HepG2 (cell line): ENCODE results near the gene ABCB11. TPM values are rescaled to one million over a fixed set of nuclear protein-coding genes. Genes with fewer than 3 reads are reported as not detected.

Source experiments
- CBFB ChIP-seq: sonication (generic); formaldehyde crosslinking; IDR thresholded peaks from 2 replicates; pipeline ENCODE4 v1.4.0; 2020; ENCODE audit warnings: missing genetic modification reagents
- ELF1 ChIP-seq: sonication (generic); formaldehyde crosslinking; IDR thresholded peaks from 2 replicates; pipeline ENCODE4 v1.4.0; 2020; ENCODE audit warnings: missing genetic modification reagents
- ETV5 ChIP-seq: IDR thresholded peaks from 2 replicates; pipeline ENCODE4 v1.6.1; 2018; ENCODE audit warnings: missing biosample characterization, missing genetic modification reagents, inconsistent platforms, borderline replicate concordance
- FLYWCH1 ChIP-seq: sonication (generic); formaldehyde crosslinking; IDR thresholded peaks from 2 replicates; pipeline ENCODE4 v1.8.1; 2023; ENCODE audit warnings: mild to moderate bottlenecking, missing genetic modification reagents
- FOXC1 ChIP-seq: sonication (generic); formaldehyde crosslinking; IDR thresholded peaks from 2 replicates; pipeline ENCODE4 v1.8.0; 2022; ENCODE audit warnings: mild to moderate bottlenecking, missing genetic modification reagents, borderline replicate concordance
- HMG20B ChIP-seq: conservative IDR thresholded peaks from 2 replicates; pipeline ENCODE4 v1.6.1; 2016; ENCODE audit warnings: missing genetic modification reagents, missing compliant biosample characterization
- HNF4A ChIP-seq: sonication (generic); formaldehyde crosslinking; IDR thresholded peaks from 2 replicates; pipeline ENCODE4 v1.4.0; 2020; ENCODE audit warnings: missing genetic modification reagents
- HOXA5 ChIP-seq: sonication (generic); formaldehyde crosslinking; IDR thresholded peaks from 2 replicates; pipeline ENCODE4 v1.4.0; 2020; ENCODE audit warnings: missing genetic modification reagents
- IKZF1 ChIP-seq: fragments of 450-650 bp; IDR thresholded peaks from 2 replicates; pipeline ENCODE4 v1.7.1; 2016
- MBNL3 ChIP-seq: fragments of 250-450 bp; sonication (Bioruptor Pico); conservative IDR thresholded peaks from 2 replicates; pipeline ENCODE4 v1.8.0; 2022; ENCODE audit warnings: mild to moderate bottlenecking, inconsistent platforms
- MED8 ChIP-seq: sonication (generic); formaldehyde crosslinking; IDR thresholded peaks from 2 replicates; pipeline ENCODE4 v1.8.1; 2023; ENCODE audit warnings: mild to moderate bottlenecking, missing genetic modification reagents; ENCODE audit not compliant: insufficient replicate concordance
- ONECUT2 ChIP-seq: sonication (generic); formaldehyde crosslinking; IDR thresholded peaks from 2 replicates; pipeline ENCODE4 v1.4.0; 2020; ENCODE audit warnings: missing genetic modification reagents
- RORA ChIP-seq: sonication (generic); formaldehyde crosslinking; IDR thresholded peaks from 2 replicates; pipeline ENCODE4 v1.5.0; 2020; ENCODE audit warnings: mild to moderate bottlenecking, missing genetic modification reagents, moderate library complexity
- SAFB2 ChIP-seq: sonication (generic); formaldehyde crosslinking; IDR thresholded peaks from 2 replicates; pipeline ENCODE4 v1.5.1; 2020; ENCODE audit warnings: missing genetic modification reagents, low read depth, mild to moderate bottlenecking, borderline replicate concordance
- SALL1 ChIP-seq: sonication (generic); formaldehyde crosslinking; IDR thresholded peaks from 2 replicates; pipeline ENCODE4 v1.8.0; 2022; ENCODE audit warnings: mild to moderate bottlenecking, missing genetic modification reagents
- TGIF2 ChIP-seq: IDR thresholded peaks from 2 replicates; pipeline ENCODE4 v1.6.1; 2016; ENCODE audit warnings: control low read depth, missing compliant biosample characterization
- ZNF263 ChIP-seq: sonication (generic); formaldehyde crosslinking; IDR thresholded peaks from 2 replicates; pipeline ENCODE4 v1.4.0; 2020; ENCODE audit warnings: missing genetic modification reagents
- ZNF282 ChIP-seq: fragments of 450-650 bp; IDR thresholded peaks from 2 replicates; pipeline ENCODE4 v1.6.1; 2018; ENCODE audit not compliant: partially characterized antibody
- ZNF441 ChIP-seq: sonication (generic); formaldehyde crosslinking; IDR thresholded peaks from 2 replicates; pipeline ENCODE4 v1.7.0; 2021; ENCODE audit warnings: missing genetic modification reagents, borderline replicate concordance
- ZNF549 ChIP-seq: sonication (generic); formaldehyde crosslinking; IDR thresholded peaks from 2 replicates; pipeline ENCODE4 v1.5.0; 2020; ENCODE audit warnings: missing genetic modification reagents
- ZNF7 ChIP-seq: IDR thresholded peaks from 2 replicates; pipeline ENCODE4 v1.6.1; 2016; ENCODE audit warnings: missing biosample characterization, missing genetic modification reagents
- ZNF747 ChIP-seq: sonication (generic); formaldehyde crosslinking; IDR thresholded peaks from 2 replicates; pipeline ENCODE4 v1.8.1; 2023; ENCODE audit warnings: missing genetic modification reagents, mild to moderate bottlenecking, borderline replicate concordance
- ZNF749 ChIP-seq: sonication (generic); formaldehyde crosslinking; IDR thresholded peaks from 2 replicates; pipeline ENCODE4 v1.8.0; 2022; ENCODE audit warnings: mild to moderate bottlenecking, missing genetic modification reagents, moderate library complexity, borderline replicate concordance
- ZSCAN12 ChIP-seq: sonication (generic); formaldehyde crosslinking; IDR thresholded peaks from 2 replicates; pipeline ENCODE4 v1.9.0; 2021; ENCODE audit warnings: mild to moderate bottlenecking, missing genetic modification reagents
- ZSCAN31 ChIP-seq: sonication (generic); formaldehyde crosslinking; IDR thresholded peaks from 2 replicates; pipeline ENCODE4 v1.5.0; 2020; ENCODE audit warnings: low read depth, mild to moderate bottlenecking, missing genetic modification reagents
- polyA plus RNA-seq, 8 experiments: library from polyadenylated mRNA; depleted of rRNA in 3 of 8; stranded (reverse) in 7 of 8; unstranded in 1 of 8; fragments of >200 nt; fragmentation: Illumina TruSeq in 4 of 8; extraction: Trizol in 4 of 8; gene quantifications; 2 replicates each; pipeline versions ENCODE4 v1.2.1 to v1.2.3, GENCODE V29; 2011 to 2016; ENCODE audit warnings: low read depth in 4 of 8, missing spikeins in 1 of 8, mixed read lengths in 1 of 8; ENCODE audit not compliant: insufficient read depth in 1 of 8
- total RNA-seq, 5 experiments: library from RNA; depleted of rRNA; stranded (reverse); fragments of >200 nt; fragmentation: Illumina TruSeq; extraction: Trizol; gene quantifications; 2 replicates each; pipeline ENCODE4 v1.2.3, GENCODE V29; 2016; ENCODE audit warnings: low read depth in 1 of 5
- TF ChIP-seq, protein P1 (sequence below): sonication (generic); formaldehyde crosslinking; IDR thresholded peaks from 2 replicates; pipeline ENCODE4 v1.8.0; 2022; ENCODE audit warnings: mild to moderate bottlenecking, missing genetic modification reagents; ENCODE audit not compliant: insufficient replicate concordance
- TF ChIP-seq, protein P2 (sequence below): IDR thresholded peaks from 2 replicates; pipeline ENCODE4 v1.6.1; 2012; ENCODE audit warnings: inconsistent platforms
- TF ChIP-seq, protein P3 (sequence below): sonication (generic); formaldehyde crosslinking; IDR thresholded peaks from 2 replicates; pipeline ENCODE4 v1.5.0; 2020; ENCODE audit warnings: missing genetic modification reagents
- TF ChIP-seq, protein P4 (sequence below): sonication (generic); formaldehyde crosslinking; IDR thresholded peaks from 2 replicates; pipeline ENCODE4 v1.5.1; 2020; ENCODE audit warnings: mild to moderate bottlenecking, missing genetic modification reagents, moderate library complexity

The ABCB11 gene
- total and polyA plus RNA-seq, 2 of the 13 experiments (the other 11 are each of a cell fraction or from before 2014, with no cell fraction given): not detected

DNA sequence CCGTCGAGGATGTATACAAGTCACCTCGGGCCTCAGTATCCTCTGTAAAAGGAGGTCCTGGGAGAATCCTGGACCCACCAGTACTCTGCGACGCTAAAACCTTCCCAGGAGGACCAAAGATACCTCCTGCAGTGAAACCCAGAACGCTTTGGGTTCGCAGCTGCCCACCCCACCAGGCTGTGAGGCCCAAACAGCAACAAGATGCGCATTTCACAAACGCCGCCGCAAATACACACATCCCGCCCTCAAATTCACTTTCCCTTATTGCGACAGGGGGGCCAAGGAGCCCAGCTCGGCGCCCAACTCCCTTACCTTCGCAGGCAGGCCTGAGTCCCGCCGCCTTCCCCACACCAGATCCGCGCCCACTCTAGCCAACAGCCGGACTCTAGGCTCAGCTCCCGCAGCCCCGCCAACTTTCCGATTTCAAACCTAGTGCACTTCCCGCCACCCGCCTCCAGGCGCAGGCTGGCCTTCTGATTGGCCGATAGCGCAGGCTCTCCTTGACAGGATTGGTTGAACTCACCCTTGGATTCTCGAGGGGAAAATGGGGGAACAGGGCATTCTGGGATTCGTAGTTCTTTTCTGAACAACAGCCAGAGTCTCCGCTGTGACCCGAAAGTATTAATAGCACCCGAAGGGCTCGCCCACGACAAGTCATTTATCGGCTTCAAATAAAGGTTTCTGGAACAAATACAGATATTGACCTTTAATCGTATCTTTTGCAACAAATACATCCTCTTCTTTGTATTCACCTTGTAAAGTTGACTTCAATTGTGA is 140.9 kb downstream of the ABCB11 start, which contains the start of gene SPC25 (continued):
- TF ChIP-seq, protein P1, sequence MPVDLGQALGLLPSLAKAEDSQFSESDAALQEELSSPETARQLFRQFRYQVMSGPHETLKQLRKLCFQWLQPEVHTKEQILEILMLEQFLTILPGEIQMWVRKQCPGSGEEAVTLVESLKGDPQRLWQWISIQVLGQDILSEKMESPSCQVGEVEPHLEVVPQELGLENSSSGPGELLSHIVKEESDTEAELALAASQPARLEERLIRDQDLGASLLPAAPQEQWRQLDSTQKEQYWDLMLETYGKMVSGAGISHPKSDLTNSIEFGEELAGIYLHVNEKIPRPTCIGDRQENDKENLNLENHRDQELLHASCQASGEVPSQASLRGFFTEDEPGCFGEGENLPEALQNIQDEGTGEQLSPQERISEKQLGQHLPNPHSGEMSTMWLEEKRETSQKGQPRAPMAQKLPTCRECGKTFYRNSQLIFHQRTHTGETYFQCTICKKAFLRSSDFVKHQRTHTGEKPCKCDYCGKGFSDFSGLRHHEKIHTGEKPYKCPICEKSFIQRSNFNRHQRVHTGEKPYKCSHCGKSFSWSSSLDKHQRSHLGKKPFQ (CRISPR knock-in tag): no peak
- peak; percentile 83 for TF ChIP-seq ELF1 (CRISPR knock-in tag)
- no peak for TF ChIP-seq ZNF7 (CRISPR knock-in tag)
- TF ChIP-seq SALL1 (CRISPR knock-in tag): peak; percentile 73
- TF ChIP-seq, protein P2, sequence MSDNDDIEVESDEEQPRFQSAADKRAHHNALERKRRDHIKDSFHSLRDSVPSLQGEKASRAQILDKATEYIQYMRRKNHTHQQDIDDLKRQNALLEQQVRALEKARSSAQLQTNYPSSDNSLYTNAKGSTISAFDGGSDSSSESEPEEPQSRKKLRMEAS: peak; percentile 70
- TF ChIP-seq SAFB2: no peak
- no peak for TF ChIP-seq ZNF282
- TF ChIP-seq ZNF749 (CRISPR knock-in tag): no peak
- TF ChIP-seq FLYWCH1: peak; percentile 33; the same call in 1 of the 2 replicates
- no peak for TF ChIP-seq IKZF1
- no peak for TF ChIP-seq MBNL3 (CRISPR knock-in tag)
- TF ChIP-seq HOXA5 (CRISPR knock-in tag): peak; percentile 82; the same call in 1 of the 2 replicates
- no peak for TF ChIP-seq ZNF549
- TF ChIP-seq ZSCAN31 (CRISPR knock-in tag): peak; percentile 60; the same call in 1 of the 2 replicates
- 0 out of 2 replicates have a peak, but pooled peaks have one; percentile 26 for TF ChIP-seq ZNF263 (CRISPR knock-in tag)
- peak; percentile 10; the same call in 1 of the 2 replicates for TF ChIP-seq HNF4A (CRISPR knock-in tag)
- no peak for TF ChIP-seq MED8 (CRISPR knock-in tag)
- TF ChIP-seq ETV5 (CRISPR knock-in tag): no peak; the same call in none of the 2 replicates
- 0 out of 2 replicates have a peak, but pooled peaks have one; percentile 38 for TF ChIP-seq CBFB (CRISPR knock-in tag)
- TF ChIP-seq HMG20B (CRISPR knock-in tag): no peak
- TF ChIP-seq ZNF441: peak; percentile 36; the same call in 1 of the 2 replicates
- peak; percentile 45; the same call in 1 of the 2 replicates for TF ChIP-seq ZNF747 (CRISPR knock-in tag)
- TF ChIP-seq, protein P3, sequence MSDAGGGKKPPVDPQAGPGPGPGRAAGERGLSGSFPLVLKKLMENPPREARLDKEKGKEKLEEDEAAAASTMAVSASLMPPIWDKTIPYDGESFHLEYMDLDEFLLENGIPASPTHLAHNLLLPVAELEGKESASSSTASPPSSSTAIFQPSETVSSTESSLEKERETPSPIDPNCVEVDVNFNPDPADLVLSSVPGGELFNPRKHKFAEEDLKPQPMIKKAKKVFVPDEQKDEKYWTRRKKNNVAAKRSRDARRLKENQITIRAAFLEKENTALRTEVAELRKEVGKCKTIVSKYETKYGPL (CRISPR knock-in tag): no peak
- TF ChIP-seq FOXC1 (CRISPR knock-in tag): no peak; the same call in 1 of the 2 replicates
- TF ChIP-seq, protein P4, sequence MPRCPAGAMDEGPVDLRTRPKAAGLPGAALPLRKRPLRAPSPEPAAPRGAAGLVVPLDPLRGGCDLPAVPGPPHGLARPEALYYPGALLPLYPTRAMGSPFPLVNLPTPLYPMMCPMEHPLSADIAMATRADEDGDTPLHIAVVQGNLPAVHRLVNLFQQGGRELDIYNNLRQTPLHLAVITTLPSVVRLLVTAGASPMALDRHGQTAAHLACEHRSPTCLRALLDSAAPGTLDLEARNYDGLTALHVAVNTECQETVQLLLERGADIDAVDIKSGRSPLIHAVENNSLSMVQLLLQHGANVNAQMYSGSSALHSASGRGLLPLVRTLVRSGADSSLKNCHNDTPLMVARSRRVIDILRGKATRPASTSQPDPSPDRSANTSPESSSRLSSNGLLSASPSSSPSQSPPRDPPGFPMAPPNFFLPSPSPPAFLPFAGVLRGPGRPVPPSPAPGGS (CRISPR knock-in tag): peak; percentile 89
- no peak for TF ChIP-seq ZSCAN12
- TF ChIP-seq TGIF2 (CRISPR knock-in tag): peak; percentile 63; the same call in 1 of the 2 replicates
- TF ChIP-seq RORA: no peak
- TF ChIP-seq ONECUT2 (CRISPR knock-in tag): 0 out of 2 replicates have a peak, but pooled peaks have one; percentile 33
